CD4-positive, alpha-beta T cell treated with Interleukin-6 at 100 ng/mL for 8 hours (primary cell): ENCODE data around the gene SPA17.

Experiments used
- DNase-seq: peaks from one replicate; pipeline ENCODE4 v3.0.0-alpha.2; 2020; ENCODE audit warnings: mixed read lengths, low spot score

The SPA17 gene

DNA sequence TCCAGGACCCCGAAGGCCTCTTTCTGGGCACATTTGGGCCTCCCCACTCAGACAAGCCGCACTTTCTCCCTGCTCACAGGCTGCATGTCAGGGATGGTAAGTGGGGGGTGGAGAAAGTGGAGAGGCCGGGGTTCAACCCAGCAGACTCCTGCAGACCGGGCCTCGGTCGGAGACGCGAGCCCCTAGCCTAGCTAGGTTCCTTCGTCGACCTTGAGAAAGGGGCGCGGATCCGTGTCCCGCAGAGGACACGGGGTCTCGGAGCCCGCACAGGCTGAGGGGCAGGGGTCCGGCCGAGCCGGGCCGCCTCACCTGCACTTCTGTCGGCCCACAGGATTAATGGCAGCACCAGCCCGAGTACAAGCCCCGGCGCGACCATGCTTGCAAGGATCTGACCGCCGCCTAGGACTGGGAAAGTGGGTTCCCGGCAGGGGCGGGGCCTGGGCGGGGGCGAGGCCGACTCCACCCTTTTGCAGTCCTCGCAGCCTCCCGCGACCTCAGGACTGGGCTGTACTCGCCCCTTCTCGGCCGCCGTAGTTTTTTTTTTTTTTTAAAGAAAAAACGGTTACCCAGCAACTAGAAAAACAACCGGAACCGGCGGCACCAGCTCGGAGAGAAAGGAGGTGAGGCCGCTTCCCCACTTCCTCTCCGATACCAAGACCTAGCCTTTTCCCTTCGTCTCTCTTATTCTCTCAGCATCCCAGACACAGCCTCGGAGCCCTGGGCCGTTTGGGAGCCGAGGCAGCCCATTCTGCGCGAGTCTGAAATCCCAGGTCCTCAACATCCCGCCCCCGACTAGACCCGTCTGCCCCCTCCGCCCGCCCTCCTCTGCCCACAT lies at the start of gene SPA17, which contains the start of gene SIAE:
Gene SPA17 (plus strand): TSS at position 572 of the 835 bp plus-strand sequence. CDS start 1,361 bp downstream, outside the sequence.
Gene SIAE (minus strand): TSS at position 407 of the 835 bp plus-strand sequence. CDS start 31 bp downstream, at position 376.
- DNase-seq = peak; percentile 90

DNA sequence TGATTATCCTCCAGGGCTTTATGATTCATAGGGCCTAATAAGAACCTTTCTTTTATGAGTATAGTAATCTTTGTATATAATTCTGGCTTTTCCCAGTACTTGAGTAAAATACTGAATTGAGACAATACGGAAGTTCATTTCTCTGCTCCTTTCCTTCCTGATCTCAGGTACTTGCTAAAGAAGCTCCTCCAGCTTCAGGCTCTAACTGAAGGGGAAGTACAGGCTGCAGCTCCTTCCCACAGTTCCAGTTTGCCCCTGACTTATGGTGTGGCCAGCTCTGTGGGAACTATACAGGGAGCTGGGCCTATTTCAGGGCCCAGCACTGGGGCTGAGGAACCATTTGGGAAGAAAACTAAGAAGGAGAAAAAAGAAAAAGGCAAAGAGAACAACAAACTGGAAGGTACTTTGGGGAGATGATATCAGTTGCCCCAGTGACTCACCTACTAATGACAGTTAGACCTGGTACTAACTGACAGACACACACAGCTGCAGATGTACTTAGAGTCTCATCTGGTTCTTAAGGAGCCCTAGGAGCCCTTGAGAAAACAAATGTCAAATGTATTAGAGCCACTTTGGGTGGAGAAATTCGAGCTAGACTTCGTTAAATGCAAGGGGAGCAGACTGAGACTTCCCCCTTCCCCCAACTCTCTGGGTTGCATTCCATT lies 48.1 kb upstream of the SPA17 start:
- DNase-seq = no peak

DNA sequence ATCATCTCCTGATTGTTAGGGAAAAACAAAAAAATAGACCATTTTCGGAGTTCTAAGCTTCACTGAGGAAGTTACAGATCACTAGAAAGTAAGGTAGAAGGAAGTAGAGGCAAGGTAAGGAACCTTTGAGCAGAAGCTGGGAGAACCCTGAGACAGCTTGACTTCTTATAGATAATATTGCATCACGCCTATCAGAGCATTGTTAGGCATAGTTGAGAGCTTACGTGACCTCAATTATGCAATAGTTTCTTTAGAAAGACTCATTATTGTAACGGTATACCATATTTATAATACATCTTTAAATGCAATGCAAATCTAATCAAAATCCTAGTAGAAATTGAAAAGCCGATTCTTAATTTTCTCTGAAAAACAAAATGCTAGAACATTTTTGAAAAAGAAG lies 46.2 kb upstream of the SPA17 start:
- no peak for DNase-seq

DNA sequence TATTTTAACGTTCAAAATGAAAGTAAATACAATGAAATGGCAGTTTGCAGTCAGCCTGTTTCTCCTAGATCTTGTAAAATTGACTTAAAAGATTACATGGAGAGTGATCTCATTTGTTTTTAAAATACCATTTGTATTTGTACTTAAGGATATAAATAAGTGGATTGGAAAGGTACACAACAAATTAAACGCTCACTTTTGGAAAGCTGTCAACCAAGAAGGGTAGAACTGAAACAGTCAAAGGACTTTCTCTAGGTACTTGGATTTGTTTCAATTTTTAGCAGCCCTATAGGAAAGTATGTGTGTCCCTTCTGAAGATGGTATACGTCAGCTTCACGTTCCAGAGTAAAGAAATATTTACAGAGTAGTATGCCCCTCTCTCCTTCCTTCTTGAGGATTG lies 43.7 kb upstream of the SPA17 start:
- no peak for DNase-seq

DNA sequence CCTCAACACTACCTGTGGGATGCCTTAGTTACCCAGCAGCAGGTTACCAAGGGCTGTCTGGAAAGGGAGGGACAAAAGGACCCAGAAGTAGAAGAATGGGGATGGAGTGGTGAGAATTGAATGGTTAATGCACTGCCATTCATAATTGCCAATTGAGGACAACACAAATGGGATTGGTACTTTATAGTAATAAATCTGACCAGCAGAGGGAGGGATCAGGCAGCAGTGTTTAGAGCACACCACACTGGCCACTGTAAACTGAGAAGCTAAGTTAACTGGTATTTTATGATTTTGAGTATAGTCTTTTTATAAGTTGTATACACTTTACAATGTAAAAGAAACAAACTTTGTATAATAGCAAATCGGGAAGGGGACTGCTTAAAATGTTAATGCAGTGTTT lies 40.3 kb upstream of the SPA17 start:
- DNase-seq = no peak

DNA sequence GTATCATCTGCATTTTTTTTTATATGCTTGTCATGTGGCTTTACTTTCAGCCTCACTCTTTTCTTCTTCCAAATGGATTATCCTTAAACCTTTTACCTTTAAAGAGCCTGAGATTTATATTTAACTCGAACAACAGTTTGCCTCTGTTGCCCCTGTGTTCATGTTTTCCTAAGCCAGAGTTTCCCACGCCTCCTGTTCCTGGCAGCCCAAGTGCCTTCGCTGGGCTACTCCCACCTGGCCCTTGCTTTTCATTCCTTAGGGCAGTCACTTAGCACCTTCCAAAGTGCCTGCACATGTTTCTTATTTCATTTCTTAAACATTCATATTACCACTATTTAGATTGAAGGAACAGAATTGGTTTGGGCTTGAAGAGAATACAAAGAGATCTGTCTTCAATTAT lies 37.8 kb upstream of the SPA17 start:
- DNase-seq = no peak

DNA sequence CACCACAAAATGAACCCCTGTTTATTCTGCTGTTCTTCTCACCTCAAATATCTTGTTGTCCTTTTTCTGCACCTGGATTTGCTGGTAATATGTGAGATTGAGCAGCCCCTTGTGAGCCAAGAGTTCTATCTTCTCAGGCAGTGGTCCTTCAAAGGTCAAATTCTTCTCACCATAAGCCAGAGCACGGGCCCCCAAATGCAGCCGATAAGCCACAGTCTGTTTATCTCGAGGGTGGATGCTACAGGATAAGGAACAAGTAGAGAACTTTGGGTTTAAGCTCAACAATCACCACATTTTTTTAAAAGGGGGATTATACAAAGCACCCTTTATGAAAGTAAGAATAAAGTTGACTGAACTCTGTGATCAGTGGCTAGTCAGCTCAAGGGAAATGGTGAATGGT lies 35.2 kb upstream of the SPA17 start:
- no peak for DNase-seq

DNA sequence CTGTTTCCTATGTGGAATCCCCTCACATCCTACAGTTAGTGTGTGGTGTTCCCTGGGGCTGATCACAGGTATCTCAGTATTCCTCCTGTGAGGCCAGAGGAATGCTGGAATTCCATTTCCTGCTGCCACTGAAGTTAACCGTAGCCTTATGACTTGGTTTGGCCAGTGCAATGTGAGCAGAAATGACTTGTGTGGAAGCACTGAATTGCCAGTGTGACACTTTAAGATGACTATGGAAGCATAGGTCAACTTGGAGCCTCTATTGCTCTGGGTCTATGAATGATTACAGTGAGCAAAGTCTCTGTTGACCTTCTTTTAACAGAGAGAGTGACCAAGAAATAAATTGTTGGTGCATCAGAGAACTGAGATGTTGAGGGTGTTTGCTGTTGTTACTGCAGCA lies 34.5 kb upstream of the SPA17 start:
- no peak for DNase-seq

DNA sequence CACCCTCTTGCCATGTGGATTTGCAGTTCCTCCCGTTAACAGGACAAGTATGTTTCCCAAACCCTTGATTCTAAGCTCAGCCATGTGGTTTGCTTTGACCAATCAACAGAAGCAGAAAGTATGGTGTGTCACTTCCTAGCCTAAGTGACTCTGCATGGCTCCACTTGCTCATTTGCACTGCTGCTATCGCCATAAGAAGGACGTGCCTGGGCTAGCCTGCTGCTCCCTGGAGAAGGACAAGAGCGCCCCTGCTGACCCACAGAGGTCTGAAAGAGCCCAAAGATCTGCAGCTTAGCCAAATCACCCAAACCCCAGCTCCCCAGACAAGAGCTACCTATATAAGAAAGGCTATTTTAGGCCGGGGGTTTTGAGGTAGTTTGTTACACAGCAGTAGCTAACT lies 33.0 kb upstream of the SPA17 start:
- no peak for DNase-seq

DNA sequence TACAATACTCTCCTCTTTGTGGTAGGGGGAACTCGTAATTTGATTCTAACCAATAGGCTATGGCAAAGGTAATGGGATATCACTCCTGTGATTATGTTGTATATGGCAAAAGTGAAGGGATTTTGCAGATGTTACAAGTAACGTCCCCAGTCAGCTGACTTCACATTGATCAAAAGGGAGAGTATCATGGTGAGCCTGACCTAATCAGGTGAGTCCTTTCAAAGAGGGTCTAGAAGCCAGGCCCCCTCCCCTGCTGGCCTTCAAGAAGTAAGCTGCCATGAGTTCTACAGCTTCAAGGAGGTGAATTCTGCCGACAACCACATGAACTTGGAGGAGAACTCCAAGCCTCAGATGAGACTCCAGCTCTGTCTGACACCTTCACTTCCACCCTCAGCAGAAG lies 31.1 kb upstream of the SPA17 start:
- no peak for DNase-seq

DNA sequence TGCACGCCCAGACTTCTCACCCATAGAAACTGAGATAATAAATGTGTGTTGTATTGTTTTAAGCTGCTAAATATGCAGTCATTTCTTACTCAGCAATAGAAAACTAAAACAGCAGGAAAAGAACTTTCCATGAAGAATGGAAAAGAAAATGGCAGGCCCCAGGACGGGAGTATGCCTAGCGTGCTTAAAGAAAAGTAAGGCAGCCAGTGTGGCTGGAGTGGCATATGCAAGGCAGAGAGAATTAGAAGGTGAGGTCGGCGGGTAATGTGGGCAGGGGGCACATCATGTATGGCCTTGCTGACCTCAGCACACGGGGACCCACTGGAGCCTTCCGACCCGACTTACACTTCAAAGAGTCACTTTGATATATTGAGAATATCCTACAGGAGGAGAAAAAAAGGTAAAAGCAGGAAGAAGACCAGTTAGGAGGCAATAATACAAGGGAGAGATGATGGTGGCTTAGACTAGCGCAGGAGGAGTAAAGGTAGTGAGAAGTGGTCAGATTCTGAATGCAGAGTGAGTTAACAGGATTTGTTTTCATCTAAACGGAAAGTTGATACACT lies 30.6 kb upstream of the SPA17 start:
- no peak for DNase-seq

DNA sequence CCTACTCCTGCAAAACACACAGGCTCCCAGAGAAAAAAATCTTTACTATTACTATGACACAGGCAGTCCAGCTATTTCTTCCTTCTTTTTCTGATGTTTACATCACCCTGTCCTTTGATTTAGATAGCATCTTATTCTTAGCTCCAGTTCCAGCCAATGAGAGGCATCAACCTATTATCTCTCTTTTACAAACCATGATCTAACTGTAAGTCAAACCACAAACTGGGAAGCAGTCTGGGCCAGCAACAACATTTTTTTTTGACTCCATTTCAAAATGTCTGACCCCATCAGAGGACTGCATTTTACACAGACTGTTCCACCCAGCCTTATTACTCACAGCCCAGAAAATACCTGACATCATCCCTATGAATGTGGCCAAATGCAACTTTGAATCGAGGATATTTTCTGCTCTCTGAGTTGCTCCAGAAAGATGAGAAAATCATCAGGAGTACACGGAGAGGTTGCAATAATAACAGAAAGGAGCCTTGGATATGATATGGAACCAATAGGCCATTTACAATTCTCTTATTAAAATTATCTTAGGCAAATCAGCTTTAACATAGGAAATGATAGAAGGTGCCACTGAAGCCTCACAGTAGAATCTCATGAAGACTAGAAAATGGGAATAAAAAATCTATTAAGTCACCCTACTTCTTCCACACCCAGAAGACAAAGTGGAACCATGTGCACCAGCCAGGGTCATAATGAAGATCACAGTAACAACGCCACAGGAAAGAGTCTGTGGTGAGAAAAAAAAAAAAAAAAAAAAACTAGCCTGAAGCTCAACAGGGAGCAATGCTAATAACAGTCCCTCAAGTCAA lies 29.9 kb upstream of the SPA17 start:
- DNase-seq = no peak

DNA sequence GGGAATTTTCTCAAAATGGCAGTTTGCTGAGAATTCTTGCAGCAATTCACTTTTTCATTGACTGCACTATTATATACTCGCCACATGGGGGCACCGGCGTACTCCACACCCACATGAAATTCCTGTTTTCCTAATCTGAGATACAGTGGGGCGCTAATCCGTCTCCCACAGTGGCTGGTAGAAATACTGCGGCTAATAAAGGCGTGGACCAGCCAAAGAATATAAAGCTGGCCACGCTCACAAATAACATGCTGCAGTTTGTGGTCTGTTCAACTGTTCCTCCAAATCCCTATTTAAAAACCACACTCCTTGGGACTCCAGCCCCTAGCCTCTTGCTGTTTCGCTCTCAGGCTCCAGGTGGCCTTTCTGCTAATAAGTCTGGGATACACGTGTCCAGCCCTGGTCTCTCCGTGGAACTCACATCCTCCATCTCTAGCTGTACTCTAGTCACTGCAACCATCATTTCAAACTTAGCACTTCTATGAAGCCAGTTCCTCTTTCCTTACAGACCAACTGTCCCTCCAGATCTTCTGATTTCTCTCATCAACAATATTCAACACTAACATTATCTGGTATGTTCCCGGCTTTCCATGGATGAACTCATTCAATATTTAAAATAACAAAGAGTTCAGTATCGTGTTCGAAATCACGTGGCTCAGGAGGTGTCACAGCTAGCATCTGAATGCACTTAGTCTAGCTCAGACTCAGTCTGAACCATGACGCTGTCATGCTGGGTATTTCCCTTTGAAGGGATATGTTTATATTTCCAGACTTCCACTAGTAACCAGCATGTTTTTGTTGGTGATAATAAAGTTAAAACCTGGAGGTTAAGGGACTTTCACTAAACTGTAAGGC lies 29.1 kb upstream of the SPA17 start:
- peak; percentile 32 for DNase-seq

DNA sequence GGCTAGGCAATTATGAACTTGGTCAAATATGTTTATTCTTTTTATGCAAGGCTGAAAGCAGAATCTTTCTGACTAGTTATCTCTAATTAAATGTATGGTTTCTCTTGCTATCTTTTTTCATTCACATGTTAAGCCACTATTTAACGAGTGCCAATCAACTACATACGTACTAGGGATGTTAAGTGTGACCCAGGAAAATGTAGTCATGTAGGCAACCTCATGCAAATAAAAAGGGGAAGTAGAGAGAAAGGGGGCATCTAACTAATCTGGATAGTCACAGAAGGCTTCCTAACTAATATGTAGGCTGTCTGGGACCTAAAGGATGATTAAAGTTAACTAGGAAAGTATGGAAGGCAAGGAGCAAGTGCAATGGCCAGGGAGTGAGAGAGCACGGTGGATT lies 27.6 kb upstream of the SPA17 start:
- DNase-seq = no peak

DNA sequence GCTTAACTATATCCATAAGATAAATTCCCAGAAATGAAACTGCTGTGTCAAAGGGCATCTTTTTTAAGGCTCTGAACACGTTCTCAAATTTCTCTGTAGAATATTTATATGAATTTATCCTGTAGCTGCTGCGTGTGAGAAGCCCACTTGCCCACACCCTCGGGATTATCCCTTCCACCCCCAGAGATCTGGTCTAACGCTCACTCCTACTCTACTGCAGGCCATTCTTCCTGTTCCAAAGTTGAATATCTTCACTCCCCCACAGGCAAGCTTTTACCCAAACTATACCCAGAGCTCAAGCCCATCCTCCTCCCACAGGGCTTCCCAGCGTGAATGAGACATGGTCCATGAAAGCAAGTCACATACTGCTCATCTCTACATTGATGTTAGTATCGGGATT lies 25.1 kb upstream of the SPA17 start:
- no peak for DNase-seq

DNA sequence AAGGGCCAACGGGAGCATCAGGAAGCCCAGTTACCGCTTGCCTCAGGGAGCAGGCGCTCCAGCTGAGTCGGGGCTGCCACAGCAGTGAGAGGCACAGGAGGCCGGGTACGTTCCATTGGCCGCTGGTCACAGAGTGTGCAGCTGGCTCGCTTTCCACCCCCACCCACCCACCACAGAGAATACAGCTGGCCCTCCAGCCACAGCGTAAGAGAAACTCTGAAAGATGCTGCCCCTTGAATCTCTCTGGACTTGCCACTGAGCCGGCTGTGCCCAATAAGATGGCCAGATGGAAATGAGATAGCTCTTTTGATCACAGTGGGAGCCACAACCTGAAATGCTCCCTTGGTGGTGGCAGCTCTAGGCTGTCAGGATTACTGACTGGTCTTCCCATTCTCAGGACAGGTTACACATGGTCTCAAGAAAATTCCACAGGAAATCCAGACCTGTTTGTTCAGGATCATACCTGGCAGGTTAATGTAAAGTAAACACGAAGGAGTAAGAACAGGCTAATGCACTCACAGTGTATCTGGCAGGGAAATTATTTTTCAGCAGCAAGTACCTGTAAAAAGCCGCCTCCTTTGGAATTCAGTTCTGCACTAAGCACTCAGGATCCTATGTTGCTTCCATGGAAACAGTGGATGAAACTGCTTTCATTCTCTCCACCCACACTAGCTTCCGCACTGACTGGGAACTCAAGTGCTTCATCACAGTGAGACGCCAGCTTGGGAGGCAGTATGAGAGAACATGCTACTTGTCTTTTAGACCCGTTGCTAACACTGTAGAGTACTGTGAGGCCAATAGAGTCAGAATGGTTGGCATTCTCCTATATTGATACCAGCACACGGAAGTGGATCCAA lies 16.7 kb upstream of the SPA17 start:
- no peak for DNase-seq

DNA sequence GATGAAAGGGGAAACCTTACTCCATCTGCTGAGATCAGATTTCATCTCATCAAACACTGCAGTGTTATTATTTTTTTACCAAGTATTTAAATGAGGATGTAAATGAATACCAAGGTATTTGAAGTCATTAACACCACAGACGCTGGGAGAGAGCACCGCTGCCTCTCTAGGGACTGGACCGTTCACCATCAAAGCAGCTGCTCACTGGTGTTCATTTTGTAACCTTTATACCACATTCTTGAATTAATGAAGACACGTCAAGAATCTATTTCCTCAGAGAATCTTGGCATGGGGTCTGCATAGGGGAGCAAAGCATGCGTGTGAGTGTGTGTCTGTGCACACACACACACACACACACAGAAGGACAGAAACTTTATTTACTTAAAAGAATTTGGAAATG lies 15.8 kb upstream of the SPA17 start:
- no peak for DNase-seq

DNA sequence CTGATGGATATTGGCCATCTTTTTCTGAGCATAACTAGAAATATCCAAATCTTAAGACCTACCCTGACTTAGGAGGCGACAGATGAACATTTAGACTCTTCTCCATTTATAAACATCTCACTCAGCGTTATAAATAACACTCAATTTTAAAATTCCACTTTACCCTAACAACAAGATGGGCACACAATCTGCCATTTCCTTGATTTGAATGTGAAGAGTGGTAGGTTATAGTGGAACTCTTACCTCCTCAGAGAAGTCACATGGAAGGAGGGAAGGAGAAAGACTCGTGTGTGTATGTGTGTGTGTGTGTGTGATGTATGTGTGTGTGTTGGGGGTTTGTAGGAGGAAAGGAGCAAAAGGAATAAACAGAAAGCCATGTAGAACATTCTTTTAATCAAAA lies 15.2 kb upstream of the SPA17 start:
- DNase-seq = no peak

DNA sequence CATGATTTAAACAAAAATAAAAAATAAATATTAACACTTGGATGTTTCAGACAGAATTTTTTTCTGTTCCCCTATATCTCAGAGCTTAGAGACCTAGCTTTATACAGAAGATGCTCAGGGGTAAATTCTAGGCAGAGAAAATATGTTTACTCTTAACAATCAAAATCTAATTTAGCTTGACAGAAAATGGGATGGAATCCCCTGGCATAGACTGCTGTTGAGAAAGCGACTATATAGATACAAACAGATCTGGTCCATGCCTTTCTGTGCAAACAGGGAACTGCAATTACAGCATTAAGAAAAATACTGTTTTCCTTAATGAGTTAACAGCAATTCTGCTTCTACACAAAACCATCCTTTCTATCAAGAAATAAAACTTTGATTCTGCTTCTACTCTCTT lies 14.7 kb upstream of the SPA17 start:
- DNase-seq = no peak

DNA sequence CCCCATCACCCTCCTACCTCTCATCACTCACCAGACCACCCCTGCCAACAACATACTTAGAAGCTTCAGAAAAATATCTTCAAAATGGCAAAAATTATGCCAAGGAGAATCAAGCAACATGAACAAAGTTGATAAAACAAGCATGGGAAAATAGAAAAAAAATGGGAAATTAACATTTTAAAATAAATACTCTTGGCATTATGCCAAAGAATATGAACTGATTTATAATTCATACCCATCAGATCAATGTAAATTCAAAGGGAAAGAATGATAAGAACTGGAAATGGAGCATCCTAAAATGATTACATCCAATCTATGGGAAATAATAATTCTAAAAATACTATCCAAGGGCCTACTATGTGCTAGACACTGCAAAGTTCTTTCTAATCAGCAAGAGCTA lies 12.2 kb upstream of the SPA17 start:
- no peak for DNase-seq
